ENCODE data around the gene TREML1. TPM values are rescaled to one million over a fixed set of nuclear protein-coding genes. Genes with fewer than 3 reads are reported as not detected.

The TREML1 gene
- total RNA-seq, 1 donor from 2014 or later = not detected

DNA sequence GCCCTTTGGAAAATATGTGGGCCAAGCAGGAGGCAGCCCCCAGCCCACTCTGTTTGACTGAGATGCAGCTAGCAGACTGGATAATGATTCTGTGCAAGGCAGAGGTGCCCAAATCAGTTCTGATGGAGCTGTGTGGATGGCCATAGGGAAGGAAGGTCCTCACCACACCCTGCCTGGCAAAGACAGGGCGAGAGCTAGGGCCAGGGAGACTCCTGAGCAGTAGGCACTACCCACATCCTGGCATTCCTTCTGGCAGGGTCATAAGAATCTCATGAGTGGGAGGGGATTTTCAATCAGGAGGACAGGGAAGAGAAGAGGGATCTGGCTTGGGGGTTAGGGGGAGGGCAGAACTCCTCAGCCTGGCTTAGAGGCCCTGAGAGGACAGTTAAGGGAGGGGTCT is 27.4 kb upstream of the TREML1 start:
- peaks cover 2% of the 10 kb centered on the region for H3K27me3 ChIP-seq (ENCODE audit: control insufficient read depth, insufficient read depth, low read length)
- H3K4me3 ChIP-seq (ENCODE audit: low read depth, low read length) = no peak overlapping the region
- no peak for DNase-seq (ENCODE audit: low read depth)
- H3K36me3 ChIP-seq (ENCODE audit: control insufficient read depth, insufficient read depth, low read length) = no peaks in the 10 kb centered on the region
- no peak for TF ChIP-seq CTCF (IDR thresholded peaks at IDR 0.05; ENCODE audit: insufficient read depth, low read length, poor library complexity, severe bottlenecking)

GRCh38 chr6:41179163-41179562 is 25.0 kb upstream of the TREML1 start:
- no peak for DNase-seq (ENCODE audit: low read depth)
- Histone ChIP-seq H3K36me3 (ENCODE audit: control insufficient read depth, insufficient read depth, low read length) (no peaks in the 10 kb centered on the region), H3K27me3 (ENCODE audit: control insufficient read depth, insufficient read depth, low read length) (peaks cover 2% of the 10 kb centered on the region), H3K4me3 (ENCODE audit: low read depth, low read length) (no peak overlapping the region)
- no peak for TF ChIP-seq CTCF (IDR thresholded peaks at IDR 0.05; ENCODE audit: insufficient read depth, low read length, poor library complexity, severe bottlenecking)

GRCh38 chr6:41177695-41178094 is 23.5 kb upstream of the TREML1 start:
- no peak overlapping the region for H3K4me3 ChIP-seq (ENCODE audit: low read depth, low read length)
- H3K36me3 ChIP-seq (ENCODE audit: control insufficient read depth, insufficient read depth, low read length) = no peaks in the 10 kb centered on the region
- H3K27me3 ChIP-seq (ENCODE audit: control insufficient read depth, insufficient read depth, low read length) = peaks cover 2% of the 10 kb centered on the region
- no peak for DNase-seq (ENCODE audit: low read depth)
- no peak for TF ChIP-seq CTCF (IDR thresholded peaks at IDR 0.05; ENCODE audit: insufficient read depth, low read length, poor library complexity, severe bottlenecking)

- Histone ChIP-seq H3K4me3 (ENCODE audit: low read depth, low read length) (no peak overlapping the region), H3K27me3 (ENCODE audit: control insufficient read depth, insufficient read depth, low read length) (peaks cover 2% of the 10 kb centered on the region), H3K36me3 (ENCODE audit: control insufficient read depth, insufficient read depth, low read length) (no peaks in the 10 kb centered on the region)
- DNase-seq (ENCODE audit: low read depth) = no peak
- TF ChIP-seq CTCF (IDR thresholded peaks at IDR 0.05; ENCODE audit: insufficient read depth, low read length, poor library complexity, severe bottlenecking) = no peak
Observed at GRCh38 chr6:41177287-41177686, 23.1 kb upstream of the TREML1 start.

GRCh38 chr6:41176189-41176588 is 22.0 kb upstream of the TREML1 start:
- Histone ChIP-seq H3K4me3 (ENCODE audit: low read depth, low read length) (no peak overlapping the region), H3K36me3 (ENCODE audit: control insufficient read depth, insufficient read depth, low read length) (no peaks in the 10 kb centered on the region), H3K27me3 (ENCODE audit: control insufficient read depth, insufficient read depth, low read length) (peaks cover 2% of the 10 kb centered on the region)
- TF ChIP-seq CTCF (IDR thresholded peaks at IDR 0.05; ENCODE audit: insufficient read depth, low read length, poor library complexity, severe bottlenecking) = no peak
- DNase-seq (ENCODE audit: low read depth) = no peak

DNA sequence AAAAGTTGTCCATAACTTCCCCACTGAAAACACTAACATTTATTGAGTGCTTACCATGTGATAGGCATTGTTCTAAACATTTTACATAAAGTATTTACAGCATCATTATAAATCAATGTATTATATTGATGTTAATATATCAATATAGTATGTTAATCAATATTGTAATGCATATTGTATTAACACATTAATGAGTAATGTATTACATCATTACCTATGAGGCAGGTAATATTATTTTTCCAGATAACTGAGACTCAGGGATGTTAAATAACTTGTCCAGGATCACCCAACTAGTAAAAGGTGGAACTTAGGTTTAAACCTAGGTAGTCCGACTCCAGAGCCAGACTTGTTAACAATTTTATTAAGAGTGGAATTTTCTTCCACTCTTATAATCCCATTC is 20.9 kb upstream of the TREML1 start:
- DNase-seq (ENCODE audit: low read depth) = no peak
- no peak overlapping the region for H3K4me3 ChIP-seq (ENCODE audit: low read depth, low read length)
- H3K27me3 ChIP-seq (ENCODE audit: control insufficient read depth, insufficient read depth, low read length) = peaks cover 2% of the 10 kb centered on the region
- no peaks in the 10 kb centered on the region for H3K36me3 ChIP-seq (ENCODE audit: control insufficient read depth, insufficient read depth, low read length)
- no peak for TF ChIP-seq CTCF (IDR thresholded peaks at IDR 0.05; ENCODE audit: insufficient read depth, low read length, poor library complexity, severe bottlenecking)

Data from kidney epithelial cell (primary cell).